HepG2 (cell line): ENCODE results near the gene SYNGR2. TPM values are rescaled to one million over a fixed set of nuclear protein-coding genes. Genes with fewer than 3 reads are reported as not detected.

ENCODE experiments used
- HNRNPK ChIP-seq: fragments of 200-400 bp; formaldehyde crosslinking; IDR thresholded peaks from 2 replicates; pipeline ENCODE4 v1.6.1; 2018; ENCODE audit warnings: low read length, low read depth, moderate library complexity, mild to moderate bottlenecking; ENCODE audit not compliant: poor library complexity, severe bottlenecking
- IRX3 ChIP-seq: sonication (generic); formaldehyde crosslinking; IDR thresholded peaks from 2 replicates; pipeline ENCODE4 v1.8.1; 2023; ENCODE audit warnings: mild to moderate bottlenecking, low read depth, missing genetic modification reagents, borderline replicate concordance
- KDM3A ChIP-seq: IDR thresholded peaks from 2 replicates; pipeline ENCODE4 v1.6.1; 2018; ENCODE audit warnings: low read depth, missing compliant biosample characterization
- LCORL ChIP-seq, 2 experiments: fragments of 450-650 bp in 1 of 2; sonication (generic) in 1 of 2; formaldehyde crosslinking in 1 of 2; IDR thresholded peaks; 2 replicates each; pipeline versions ENCODE4 v1.5.0 to v1.6.1; 2017 to 2020; ENCODE audit warnings: antibody characterized with exemption in 1 of 2, missing genetic modification reagents in 1 of 2
- SIN3A ChIP-seq: IDR thresholded peaks from 2 replicates; pipeline ENCODE4 v1.6.1; 2011; ENCODE audit warnings: low read depth, mild to moderate bottlenecking, control low read depth, low read length, borderline replicate concordance
- SMARCC2 ChIP-seq: fragments of 450-650 bp; IDR thresholded peaks from 2 replicates; pipeline ENCODE4 v1.6.1; 2017; ENCODE audit warnings: antibody characterized with exemption, mild to moderate bottlenecking
- SNAPC2 ChIP-seq: sonication (generic); formaldehyde crosslinking; IDR thresholded peaks from 2 replicates; pipeline ENCODE4 v1.8.1; 2022; ENCODE audit warnings: mild to moderate bottlenecking, missing genetic modification reagents
- TFE3 ChIP-seq: IDR thresholded peaks from 2 replicates; pipeline ENCODE4 v1.6.1; 2016
- ZFP36L1 ChIP-seq: sonication (generic); formaldehyde crosslinking; IDR thresholded peaks from 2 replicates; pipeline ENCODE4 v1.8.0; 2022; ENCODE audit warnings: mild to moderate bottlenecking, missing genetic modification reagents, moderate library complexity
- ZNF121 ChIP-seq: sonication (generic); formaldehyde crosslinking; IDR thresholded peaks from 2 replicates; pipeline ENCODE4 v1.5.0; 2020; ENCODE audit warnings: mild to moderate bottlenecking, missing genetic modification reagents
- ZNF383 ChIP-seq: sonication (generic); formaldehyde crosslinking; IDR thresholded peaks from 2 replicates; pipeline ENCODE4 v1.4.0; 2020; ENCODE audit warnings: missing genetic modification reagents, mild to moderate bottlenecking, borderline replicate concordance
- ZNF556 ChIP-seq: sonication (generic); formaldehyde crosslinking; IDR thresholded peaks from 2 replicates; pipeline ENCODE4 v1.4.0; 2020; ENCODE audit warnings: mild to moderate bottlenecking, missing genetic modification reagents, borderline replicate concordance
- ZNF567 ChIP-seq: sonication (generic); formaldehyde crosslinking; IDR thresholded peaks from 2 replicates; pipeline ENCODE4 v1.8.1; 2023; ENCODE audit warnings: mild to moderate bottlenecking, missing genetic modification reagents, borderline replicate concordance
- ZNF713 ChIP-seq: sonication (generic); formaldehyde crosslinking; IDR thresholded peaks from 2 replicates; pipeline ENCODE4 v1.4.0; 2020; ENCODE audit warnings: mild to moderate bottlenecking, missing genetic modification reagents
- ZSCAN30 ChIP-seq: sonication (generic); formaldehyde crosslinking; IDR thresholded peaks from 2 replicates; pipeline ENCODE4 v1.5.0; 2020; ENCODE audit warnings: mild to moderate bottlenecking, missing genetic modification reagents
- polyA plus RNA-seq, 8 experiments: library from polyadenylated mRNA; depleted of rRNA in 3 of 8; stranded (reverse) in 7 of 8; unstranded in 1 of 8; fragments of >200 nt; fragmentation: Illumina TruSeq in 4 of 8; extraction: Trizol in 4 of 8; gene quantifications; 2 replicates each; pipeline versions ENCODE4 v1.2.1 to v1.2.3, GENCODE V29; 2011 to 2016; ENCODE audit warnings: low read depth in 4 of 8, missing spikeins in 1 of 8, mixed read lengths in 1 of 8; ENCODE audit not compliant: insufficient read depth in 1 of 8
- total RNA-seq, 5 experiments: library from RNA; depleted of rRNA; stranded (reverse); fragments of >200 nt; fragmentation: Illumina TruSeq; extraction: Trizol; gene quantifications; 2 replicates each; pipeline ENCODE4 v1.2.3, GENCODE V29; 2016; ENCODE audit warnings: low read depth in 1 of 5
- TF ChIP-seq, protein P1 (sequence below): sonication (generic); formaldehyde crosslinking; IDR thresholded peaks from 2 replicates; pipeline ENCODE4 v1.5.0; 2020; ENCODE audit warnings: missing genetic modification reagents

Gene SYNGR2
- total and polyA plus RNA-seq, 2 of the 13 experiments (the other 11 are each of a cell fraction or from before 2014, with no cell fraction given), result 46.7 to 170 TPM

- no peak for TF ChIP-seq SMARCC2
- TF ChIP-seq, protein P1, sequence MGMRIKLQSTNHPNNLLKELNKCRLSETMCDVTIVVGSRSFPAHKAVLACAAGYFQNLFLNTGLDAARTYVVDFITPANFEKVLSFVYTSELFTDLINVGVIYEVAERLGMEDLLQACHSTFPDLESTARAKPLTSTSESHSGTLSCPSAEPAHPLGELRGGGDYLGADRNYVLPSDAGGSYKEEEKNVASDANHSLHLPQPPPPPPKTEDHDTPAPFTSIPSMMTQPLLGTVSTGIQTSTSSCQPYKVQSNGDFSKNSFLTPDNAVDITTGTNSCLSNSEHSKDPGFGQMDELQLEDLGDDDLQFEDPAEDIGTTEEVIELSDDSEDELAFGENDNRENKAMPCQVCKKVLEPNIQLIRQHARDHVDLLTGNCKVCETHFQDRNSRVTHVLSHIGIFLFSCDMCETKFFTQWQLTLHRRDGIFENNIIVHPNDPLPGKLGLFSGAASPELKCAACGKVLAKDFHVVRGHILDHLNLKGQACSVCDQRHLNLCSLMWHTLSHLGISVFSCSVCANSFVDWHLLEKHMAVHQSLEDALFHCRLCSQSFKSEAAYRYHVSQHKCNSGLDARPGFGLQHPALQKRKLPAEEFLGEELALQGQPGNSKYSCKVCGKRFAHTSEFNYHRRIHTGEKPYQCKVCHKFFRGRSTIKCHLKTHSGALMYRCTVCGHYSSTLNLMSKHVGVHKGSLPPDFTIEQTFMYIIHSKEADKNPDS (CRISPR knock-in tag), result no peak
- no peak for TF ChIP-seq ZNF383 (CRISPR knock-in tag)
- TF ChIP-seq KDM3A (CRISPR knock-in tag), result no peak
- TF ChIP-seq HNRNPK, result peak; percentile 80
- no peak for TF ChIP-seq SNAPC2 (CRISPR knock-in tag)
- TF ChIP-seq ZNF121 (CRISPR knock-in tag), result no peak
- no peak for TF ChIP-seq IRX3 (CRISPR knock-in tag)
- no peak; the same call in 1 of the 2 replicates for TF ChIP-seq ZNF556
- no peak for TF ChIP-seq TFE3 (CRISPR knock-in tag)
- no peak for TF ChIP-seq ZSCAN30 (CRISPR knock-in tag)
- no peak for TF ChIP-seq ZNF713 (CRISPR knock-in tag)
- no peak for TF ChIP-seq LCORL (IDR thresholded peaks at IDR 0.05)
- peak; percentile 21; the same call in 1 of the 2 replicates for TF ChIP-seq LCORL (CRISPR knock-in tag; IDR thresholded peaks at IDR 0.05)
- TF ChIP-seq ZFP36L1, result no peak
- TF ChIP-seq SIN3A, result no peak; the same call in 1 of the 2 replicates
- peak; percentile 40; the same call in 1 of the 2 replicates for TF ChIP-seq ZNF567 (CRISPR knock-in tag)
- TF ChIP-seq, all 625 proteins: peak for 106
Observed at GRCh38 chr17:78140169-78141051, 28.0 kb upstream of the SYNGR2 start (continued).
